HCT116 (cell line): ENCODE measurements around the gene CALU. TPM values are rescaled to one million over a fixed set of nuclear protein-coding genes. Genes with fewer than 3 reads are reported as not detected.

ENCODE experiments used
- ATAC-seq: fragments of 200-7000 bp; cut with Tn5 transposase; 2 replicates; pipeline ENCODE4 v1.9.1; 2020; ENCODE audit warnings: mild to moderate bottlenecking, moderate library complexity
- BruUV-seq: library from RNA; stranded (reverse); fragments of 400-500 nt; replicated peaks from 2 replicates; lab custom pipeline; 2021; lab: Mats Ljungman, UMichigan
- CTCF ChIA-PET: fragments of 300-600 bp; sonication (Branson Sonifier 250); formaldehyde crosslinking; loops from one replicate; lab custom pipeline; 2021; ENCODE audit warnings: antibody characterized with exemption; lab: Charles Lee
- POLR2A ChIA-PET: fragments of 300-600, 350-600 bp; sonication (Branson Sonifier 250); formaldehyde crosslinking; loops from one replicate; lab custom pipeline; 2021; ENCODE audit warnings: antibody characterized with exemption; lab: Charles Lee
- RAD21 ChIA-PET, 2 experiments: fragments of 300-600 bp; sonication (Branson Sonifier 250); formaldehyde crosslinking; loops; one replicate each; lab custom pipeline; 2023; ENCODE audit warnings: low total read pairs in 2 of 2; ENCODE audit not compliant: uncharacterized antibody in 2 of 2, unreplicated experiment in 2 of 2, low non-redundant PET in 1 of 2; lab: Charles Lee
- DNase-seq: peaks from one replicate; pipeline ENCODE4 v3.0.0-alpha.2; 2010; ENCODE audit warnings: low read depth, low spot score
- H2AFZ ChIP-seq: fragments of 200-600 bp; shearing (Covaris generic), sonication (generic); 2 replicates; pipeline ENCODE4 v1.6.1; 2017; ENCODE audit warnings: low read depth, mixed run types, mixed read lengths, antibody characterized with exemption, low read length; ENCODE audit not compliant: poor library complexity, severe bottlenecking
- H3K27ac ChIP-seq: 2 replicates; pipeline ENCODE4 v1.5.1; 2012; ENCODE audit warnings: low read depth, low read length
- H3K27me3 ChIP-seq: fragments of 200-600 bp; sonication (generic); 2 replicates; pipeline ENCODE4 v1.6.1; 2016; ENCODE audit warnings: mixed run types, low read length, mixed read lengths; ENCODE audit not compliant: insufficient read depth
- H3K36me3 ChIP-seq, 2 experiments: fragments of 200-500 bp in 1 of 2; fragments of 200-600 bp in 1 of 2; sonication (Bioruptor generic) in 1 of 2; sonication (generic) in 1 of 2; 2 replicates each; pipeline versions ENCODE4 v1.5.1 to v1.6.1; 2014 to 2016; ENCODE audit warnings: low read length in 2 of 2, inconsistent platforms in 1 of 2, mixed read lengths in 1 of 2, mixed run types in 1 of 2; ENCODE audit not compliant: insufficient read depth in 2 of 2, control insufficient read depth in 1 of 2
- H3K4me1 ChIP-seq, 2 experiments: fragments of 200-600 bp in 1 of 2; sonication (generic) in 1 of 2; 2 replicates each; pipeline versions ENCODE4 v1.5.1 to v1.6.1; 2012 to 2017; ENCODE audit warnings: low read length in 2 of 2, inconsistent platforms in 1 of 2, mild to moderate bottlenecking in 1 of 2, mixed read lengths in 1 of 2, mixed run types in 1 of 2, moderate library complexity in 1 of 2; ENCODE audit not compliant: insufficient read depth in 2 of 2, control insufficient read depth in 1 of 2
- H3K4me2 ChIP-seq: fragments of 200-600 bp; sonication (generic); 2 replicates; pipeline ENCODE4 v1.6.1; 2017; ENCODE audit warnings: mixed run types, low read length, mixed read lengths
- H3K4me3 ChIP-seq, 2 experiments: fragments of 200-600 bp in 1 of 2; sonication (generic) in 1 of 2; replicated peaks in 1 of 2; 2 replicates each; pipeline ENCODE4 v1.5.1; 2011 to 2016; ENCODE audit warnings: low read length in 2 of 2, control low read depth in 1 of 2, low read depth in 1 of 2, mild to moderate bottlenecking in 1 of 2, mixed read lengths in 1 of 2, mixed run types in 1 of 2
- H3K79me2 ChIP-seq: fragments of 200-600 bp; sonication (generic); 2 replicates; pipeline ENCODE4 v1.6.1; 2017; ENCODE audit warnings: mild to moderate bottlenecking, mixed run types, low read length, moderate library complexity, mixed read lengths; ENCODE audit not compliant: insufficient read depth
- H3K9ac ChIP-seq: fragments of 200-600 bp; sonication (generic); 2 replicates; pipeline ENCODE4 v1.6.1; 2016; ENCODE audit warnings: low read length, mixed read lengths
- H3K9me2 ChIP-seq: fragments of 200-600 bp; sonication (generic), shearing (Covaris generic); 2 replicates; pipeline ENCODE4 v1.6.1; 2017; ENCODE audit warnings: mixed run types, mild to moderate bottlenecking, moderate library complexity; ENCODE audit not compliant: insufficient read depth
- H3K9me3 ChIP-seq, 2 experiments: fragments of 200-500 bp in 1 of 2; fragments of 200-600 bp in 1 of 2; sonication (Bioruptor generic) in 1 of 2; sonication (generic) in 1 of 2; 2 replicates each; pipeline ENCODE4 v1.6.1; 2014 to 2017; ENCODE audit warnings: low read length in 2 of 2, mixed read lengths in 2 of 2, inconsistent platforms in 1 of 2, low read depth in 1 of 2, mild to moderate bottlenecking in 1 of 2, mixed run types in 1 of 2, moderate library complexity in 1 of 2; ENCODE audit not compliant: control insufficient read depth in 1 of 2, insufficient read depth in 1 of 2
- H4K20me1 ChIP-seq: fragments of 200-600 bp; sonication (generic), shearing (Covaris generic); 2 replicates; pipeline ENCODE4 v1.6.1; 2017; ENCODE audit warnings: mixed run types, mild to moderate bottlenecking, moderate library complexity; ENCODE audit not compliant: insufficient read depth
- CBX3 ChIP-seq: IDR thresholded peaks from 2 replicates; pipeline ENCODE4 v1.6.1; 2012; ENCODE audit warnings: low read depth
- EZH2 ChIP-seq: fragments of 200-600 bp; sonication (generic); IDR thresholded peaks from 2 replicates; pipeline ENCODE4 v1.6.1; 2017; ENCODE audit warnings: antibody characterized with exemption, mixed run types
- RAD21 ChIP-seq: IDR thresholded peaks from 2 replicates; pipeline ENCODE4 v1.6.1; 2012; ENCODE audit warnings: low read depth, mild to moderate bottlenecking
- SP1 ChIP-seq: IDR thresholded peaks from 2 replicates; pipeline ENCODE4 v1.6.1; 2012; ENCODE audit warnings: low read depth
- TCF7L2 ChIP-seq: IDR thresholded peaks from 2 replicates; pipeline ENCODE4 v1.7.0; 2011; ENCODE audit warnings: borderline replicate concordance, inconsistent platforms; ENCODE audit not compliant: insufficient read depth, insufficient read length; ENCODE audit errors: extremely low read depth
- YY1 ChIP-seq: IDR thresholded peaks from 2 replicates; pipeline ENCODE4 v1.6.1; 2011; ENCODE audit warnings: low read length, low read depth, moderate library complexity, mild to moderate bottlenecking; ENCODE audit not compliant: insufficient replicate concordance; ENCODE audit errors: extremely low read depth
- ZFX ChIP-seq: fragments of 450-650 bp; IDR thresholded peaks from 2 replicates; pipeline ENCODE4 v1.6.1; 2017
- intact Hi-C: fragments of 100-400 bp; cut with micrococcal nuclease; formaldehyde crosslinking; loops from 2 replicates; pipeline ENCODE4 v1.10.0; 2022
- total RNA-seq: library from RNA; stranded (reverse); gene quantifications from one replicate; pipeline ENCODE4 v1.2.1, GENCODE V29; 2021; ENCODE audit not compliant: unreplicated experiment

CALU gene
- total RNA-seq, 1 experiment from 2014 or later: 106 TPM

DNA sequence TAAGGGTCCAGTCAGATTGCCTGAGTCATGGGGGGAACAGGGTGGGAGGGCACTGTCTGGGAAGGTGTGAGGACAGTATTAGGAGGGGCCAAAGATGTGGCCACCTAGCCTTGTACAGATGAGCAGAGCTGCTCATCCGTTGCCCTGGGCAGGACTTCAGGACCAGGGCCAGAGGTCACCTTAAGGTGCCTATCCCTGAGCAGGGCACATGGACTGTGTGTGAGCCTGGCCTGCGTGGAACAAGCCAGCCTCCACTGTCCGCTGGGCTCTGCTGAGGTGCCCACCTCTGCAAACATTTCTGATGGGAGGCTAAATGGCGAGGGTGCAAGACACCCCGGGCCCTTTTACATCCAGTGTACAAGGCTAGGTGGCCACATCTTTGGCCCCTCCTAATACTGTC is 39.8 kb downstream of the CALU start:
- H3K27ac ChIP-seq: no peak overlapping the region
- H4K20me1 ChIP-seq: no peaks in the 10 kb centered on the region
- ChIA-PET CTCF (no interaction called here), RAD21 (no interaction called here), POLR2A (no interaction called here)
- DNase-seq (no peak), ATAC-seq (no peak)
- H3K27me3 ChIP-seq: no peaks in the 10 kb centered on the region
- H3K9me3 ChIP-seq: no peaks in the 10 kb centered on the region
- H2AFZ ChIP-seq: no peak overlapping the region
- no peaks in the 10 kb centered on the region for H3K9me2 ChIP-seq
- no peaks in the 10 kb centered on the region for H3K4me1 ChIP-seq
- no peaks in the 10 kb centered on the region for H3K36me3 ChIP-seq
- no peak overlapping the region for H3K9ac ChIP-seq
- no peak overlapping the region for H3K4me3 ChIP-seq
- BruUV-seq: no TSS peak
- intact Hi-C loops: no loop called here
- TF ChIP-seq RAD21 (no peak), CBX3 (no peak), TCF7L2 (no peak), SP1 (no peak), ZFX (no peak), YY1 (no peak)
- no peak overlapping the region for H3K4me2 ChIP-seq
- H3K79me2 ChIP-seq: no peaks in the 10 kb centered on the region

DNA sequence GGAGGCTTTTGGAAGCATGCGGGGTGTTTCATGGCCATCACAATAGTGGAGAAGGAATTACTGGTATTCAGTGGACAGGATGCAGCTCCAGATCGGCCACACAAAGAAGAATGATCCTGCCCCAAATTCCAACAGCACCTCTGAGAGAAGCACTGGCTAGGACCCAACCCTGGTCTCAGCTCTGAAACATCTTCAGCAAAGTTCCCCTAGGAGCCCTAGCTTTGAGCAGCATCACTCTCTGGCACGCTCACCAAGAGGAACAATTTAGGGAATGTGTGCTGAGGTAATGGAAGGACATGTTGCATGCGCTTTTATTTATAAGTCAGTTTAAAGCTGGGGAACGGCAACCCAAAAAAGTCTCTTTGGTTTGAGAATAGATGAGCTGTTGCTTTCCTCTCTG is 42.0 kb downstream of the CALU start:
- Histone ChIP-seq H3K9me2 (no peaks in the 10 kb centered on the region), H3K27me3 (no peaks in the 10 kb centered on the region)
- POLR2A ChIA-PET: no interaction called here

More for the DNA sequence above, 42.0 kb downstream of the CALU start:
- H3K27ac ChIP-seq: no peak overlapping the region
- no peak for ATAC-seq
- no peak overlapping the region for H2AFZ ChIP-seq
- no peak overlapping the region for H3K4me3 ChIP-seq
- ChIA-PET CTCF (no interaction called here), RAD21 (no interaction called here)
- no peaks in the 10 kb centered on the region for H3K4me1 ChIP-seq
- TF ChIP-seq EZH2: no peak
- H3K36me3 ChIP-seq: no peaks in the 10 kb centered on the region
- H3K79me2 ChIP-seq: no peaks in the 10 kb centered on the region
- no peak overlapping the region for H3K9ac ChIP-seq
- BruUV-seq: no TSS peak
- no peak for DNase-seq
- H4K20me1 ChIP-seq: no peaks in the 10 kb centered on the region
- H3K4me2 ChIP-seq: no peak overlapping the region
- intact Hi-C loops: no loop called here
- no peaks in the 10 kb centered on the region for H3K9me3 ChIP-seq
